HG02870 (cell line): Measurements from ENCODE around the gene CBL.
"Not testable (repeated sequence)": the region's sequence is repeated elsewhere in the genome, so short reads cannot be mapped to it uniquely, and the experiment has no call there.

Experiments used
- ATAC-seq: cut with Tn5 transposase; IDR thresholded peaks from one replicate; pipeline ENCODE4 v1.9.1; 2021; ENCODE audit warnings: mild to moderate bottlenecking, moderate library complexity; ENCODE audit not compliant: unreplicated experiment

Gene CBL

GRCh38 chr11:119206511-119207414 lies 624 bp downstream of the CBL start:
- peak; percentile 16 for ATAC-seq

- ATAC-seq = no peak
These were observed 1.3 kb downstream of the CBL start for GRCh38 chr11:119207415-119207960.

GRCh38 chr11:119209186-119209585 lies 3.0 kb downstream of the CBL start:
- ATAC-seq = no peak

GRCh38 chr11:119210050-119210449 lies 3.9 kb downstream of the CBL start:
- ATAC-seq = no peak

GRCh38 chr11:119218141-119218878 lies 12.2 kb downstream of the CBL start:
- no peak for ATAC-seq

- no peak for ATAC-seq
These were observed 16.2 kb downstream of the CBL start for GRCh38 chr11:119222308-119222707.

GRCh38 chr11:119222891-119223290 lies 16.8 kb downstream of the CBL start:
- no peak for ATAC-seq

GRCh38 chr11:119223856-119224255 lies 17.7 kb downstream of the CBL start:
- ATAC-seq = no peak

- ATAC-seq = not testable (repeated sequence)
These were observed 22.6 kb downstream of the CBL start for GRCh38 chr11:119228535-119229287.

- no peak for ATAC-seq
These were observed 23.1 kb downstream of the CBL start for GRCh38 chr11:119229288-119229672.

GRCh38 chr11:119229741-119230140 lies 23.6 kb downstream of the CBL start:
- ATAC-seq = no peak

GRCh38 chr11:119236490-119236889 lies 30.4 kb downstream of the CBL start:
- ATAC-seq = no peak

GRCh38 chr11:119236891-119237290 lies 30.8 kb downstream of the CBL start:
- ATAC-seq = no peak

- no peak for ATAC-seq
These were observed 31.4 kb downstream of the CBL start for GRCh38 chr11:119237515-119237914.

GRCh38 chr11:119248750-119249670 lies 42.9 kb downstream of the CBL start:
- no peak for ATAC-seq

GRCh38 chr11:119249671-119250010 lies 43.5 kb downstream of the CBL start:
- no peak for ATAC-seq

GRCh38 chr11:119251114-119251513 lies 45.0 kb downstream of the CBL start:
- ATAC-seq = no peak

- ATAC-seq = no peak
These were observed 48.1 kb downstream of the CBL start for GRCh38 chr11:119254239-119254638.

GRCh38 chr11:119258180-119258579 lies 52.0 kb downstream of the CBL start:
- ATAC-seq = no peak

- ATAC-seq = no peak
These were observed 52.8 kb downstream of the CBL start for GRCh38 chr11:119258983-119259382.
